ENCODE results near the gene RALGAPA2.

RALGAPA2 gene

DNA sequence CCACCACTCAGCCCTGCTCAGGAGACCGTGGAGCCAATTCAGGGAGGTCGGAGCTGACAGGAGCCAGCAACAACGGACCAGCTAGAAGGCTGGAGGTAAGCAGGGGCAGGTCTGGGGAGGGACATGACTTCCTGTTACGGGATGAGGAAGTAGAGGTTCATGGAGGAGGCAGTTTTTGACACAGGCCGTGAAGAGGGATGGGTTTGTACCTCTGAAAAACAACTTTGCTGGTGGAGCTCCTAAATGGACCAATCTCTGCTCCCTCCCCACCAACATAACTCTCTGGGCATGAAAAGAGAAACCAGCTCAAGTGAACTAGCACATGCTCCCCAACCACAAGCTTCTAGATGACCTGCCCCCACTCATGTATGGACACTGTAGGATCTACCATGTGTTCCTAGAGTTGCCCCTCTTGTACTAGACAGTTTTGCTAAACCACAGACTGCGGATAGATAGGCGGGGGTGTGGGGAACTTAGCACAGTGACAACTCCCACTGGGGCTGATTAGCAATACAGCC lies 31.4 kb downstream of the RALGAPA2 start:
- no peak for TF ChIP-seq CTCF (IDR thresholded peaks at IDR 0.05; ENCODE audit: insufficient read depth, low read depth, low read length, missing control alignments)
- no peak overlapping the region for H3K4me3 ChIP-seq (ENCODE audit: low read depth, low read length)
- DNase-seq (ENCODE audit: low read depth) = peak; percentile 15

GRCh38 chr20:20679316-20679715 lies 33.1 kb downstream of the RALGAPA2 start:
- no peak overlapping the region for H3K4me3 ChIP-seq (ENCODE audit: low read depth, low read length)
- no peak for TF ChIP-seq CTCF (IDR thresholded peaks at IDR 0.05; ENCODE audit: insufficient read depth, low read depth, low read length, missing control alignments)
- DNase-seq (ENCODE audit: low read depth) = no peak

- TF ChIP-seq CTCF (IDR thresholded peaks at IDR 0.05; ENCODE audit: insufficient read depth, low read depth, low read length, missing control alignments) = no peak
- H3K4me3 ChIP-seq (ENCODE audit: low read depth, low read length) = no peak overlapping the region
- no peak for DNase-seq (ENCODE audit: low read depth)
Observed at GRCh38 chr20:20677186-20677585, 35.3 kb downstream of the RALGAPA2 start.

- no peak for TF ChIP-seq CTCF (IDR thresholded peaks at IDR 0.05; ENCODE audit: insufficient read depth, low read depth, low read length, missing control alignments)
- no peak overlapping the region for H3K4me3 ChIP-seq (ENCODE audit: low read depth, low read length)
- peak; percentile 76 for DNase-seq (ENCODE audit: low read depth)
Observed at GRCh38 chr20:20668639-20669038, 43.8 kb downstream of the RALGAPA2 start.

DNA sequence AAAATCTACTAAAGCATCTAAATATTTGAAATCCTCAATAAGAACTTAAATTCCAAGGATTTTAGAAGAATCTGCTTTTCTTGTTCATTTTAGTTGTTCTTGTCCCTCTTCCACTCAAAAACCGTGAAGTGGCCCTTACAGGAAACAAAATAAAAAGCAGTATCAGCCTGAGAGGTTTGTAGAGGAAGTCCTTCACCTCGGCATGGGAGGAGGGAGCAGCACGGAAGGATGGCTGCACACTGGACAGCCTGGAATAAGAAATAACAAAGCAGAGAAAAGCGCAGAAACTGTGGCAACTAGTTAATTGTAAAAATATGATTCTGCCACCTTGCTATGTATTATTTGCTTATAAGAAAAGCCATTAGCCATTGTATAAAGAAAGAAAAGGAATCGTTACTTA lies 46.1 kb downstream of the RALGAPA2 start:
- DNase-seq (ENCODE audit: low read depth) = no peak
- TF ChIP-seq CTCF (IDR thresholded peaks at IDR 0.05; ENCODE audit: insufficient read depth, low read depth, low read length, missing control alignments) = no peak
- no peak overlapping the region for H3K4me3 ChIP-seq (ENCODE audit: low read depth, low read length)

- DNase-seq (ENCODE audit: low read depth) = no peak
- TF ChIP-seq CTCF (IDR thresholded peaks at IDR 0.05; ENCODE audit: insufficient read depth, low read depth, low read length, missing control alignments) = no peak
Observed at GRCh38 chr20:20665606-20666332, 46.7 kb downstream of the RALGAPA2 start.

More at GRCh38 chr20:20665606-20666332, 46.7 kb downstream of the RALGAPA2 start:
- no peak overlapping the region for H3K4me3 ChIP-seq (ENCODE audit: low read depth, low read length)

Measured in GM12865 (cell line).